ENCODE data around the gene ARHGAP21. TPM values are rescaled to one million over a fixed set of nuclear protein-coding genes. Genes with fewer than 3 reads are reported as not detected.

The ARHGAP21 gene
- total RNA-seq, 1 donor from 2014 or later: 108 TPM

GRCh38 chr10:24533981-24534380 is 189.7 kb downstream of the ARHGAP21 start:
- Mint-ChIP-seq H3K9me3 (ENCODE audit: low read depth) (no peaks in the 10 kb centered on the region), H3K27me3 (ENCODE audit: low read depth) (no peaks in the 10 kb centered on the region), H3K27ac (ENCODE audit: unreplicated experiment) (no peak overlapping the region), H3K4me1 (ENCODE audit: low read depth) (no peaks in the 10 kb centered on the region), H3K4me3 (ENCODE audit: unreplicated experiment) (no peak overlapping the region), H3K36me3 (ENCODE audit: low read depth) (peaks cover 29% of the 10 kb centered on the region)
- no peak for DNase-seq (ENCODE audit: low spot score)
- TF ChIP-seq, protein P1, sequence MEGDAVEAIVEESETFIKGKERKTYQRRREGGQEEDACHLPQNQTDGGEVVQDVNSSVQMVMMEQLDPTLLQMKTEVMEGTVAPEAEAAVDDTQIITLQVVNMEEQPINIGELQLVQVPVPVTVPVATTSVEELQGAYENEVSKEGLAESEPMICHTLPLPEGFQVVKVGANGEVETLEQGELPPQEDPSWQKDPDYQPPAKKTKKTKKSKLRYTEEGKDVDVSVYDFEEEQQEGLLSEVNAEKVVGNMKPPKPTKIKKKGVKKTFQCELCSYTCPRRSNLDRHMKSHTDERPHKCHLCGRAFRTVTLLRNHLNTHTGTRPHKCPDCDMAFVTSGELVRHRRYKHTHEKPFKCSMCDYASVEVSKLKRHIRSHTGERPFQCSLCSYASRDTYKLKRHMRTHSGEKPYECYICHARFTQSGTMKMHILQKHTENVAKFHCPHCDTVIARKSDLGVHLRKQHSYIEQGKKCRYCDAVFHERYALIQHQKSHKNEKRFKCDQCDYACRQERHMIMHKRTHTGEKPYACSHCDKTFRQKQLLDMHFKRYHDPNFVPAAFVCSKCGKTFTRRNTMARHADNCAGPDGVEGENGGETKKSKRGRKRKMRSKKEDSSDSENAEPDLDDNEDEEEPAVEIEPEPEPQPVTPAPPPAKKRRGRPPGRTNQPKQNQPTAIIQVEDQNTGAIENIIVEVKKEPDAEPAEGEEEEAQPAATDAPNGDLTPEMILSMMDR (IDR thresholded peaks at IDR 0.05): no peak

Other genes with a start within 250 kb of the ARHGAP21 start
- 5.9 to 13.1 TPM (median 10.1 TPM) in 3 replicates for gene PRTFDC1, start 228.7 kb upstream of the ARHGAP21 start, total RNA-seq